PC-3 (cell line): ENCODE results near the gene DERA.

ENCODE experiments used
- CTCF ChIP-seq: fragments of 300-600 bp; sonication (generic); conservative IDR thresholded peaks from 2 replicates; pipeline ENCODE4 v1.5.1; 2017; ENCODE audit warnings: antibody characterized with exemption, low read depth, mild to moderate bottlenecking, low read length
- EZH2 ChIP-seq: fragments of 300-600 bp; sonication (generic); IDR thresholded peaks from one replicate; pipeline ENCODE4 v1.6.1; 2017; ENCODE audit warnings: antibody characterized with exemption, mild to moderate bottlenecking, low read length; ENCODE audit not compliant: unreplicated experiment
- EZH2phosphoT487 ChIP-seq: fragments of 300-600 bp; sonication (generic); IDR thresholded peaks from 2 replicates; pipeline ENCODE4 v1.6.1; 2018; ENCODE audit warnings: mild to moderate bottlenecking, antibody characterized with exemption, low read length, borderline replicate concordance

- TF ChIP-seq CTCF (no peak), EZH2 (no peak), EZH2phosphoT487 (no peak)
Observed at GRCh38 chr12:16037533-16037932, 126.4 kb downstream of the DERA start.
